ENCODE measurements around the gene LEMD2. TPM values are rescaled to one million over a fixed set of nuclear protein-coding genes. Genes with fewer than 3 reads are reported as not detected.

The LEMD2 gene
- total and polyA plus RNA-seq, 7 donors = 21.3 to 63.3 (median 37.3) TPM

- 88 to 97% (median 92%) methylated on average over 13 of the region's 13 CpGs for WGBS, 3 donors
- no peaks in the 10 kb centered on the region for H3K27me3 ChIP-seq (ENCODE audit: insufficient read depth in 3 of 3, low read length in 2 of 3)
- no peaks in the 10 kb centered on the region for H3K9me3 ChIP-seq
- H3K4me1 ChIP-seq = peaks cover 6% of the 10 kb centered on the region
- H3K36me3 ChIP-seq (ENCODE audit: insufficient read depth in 1 of 2, low read depth in 1 of 2) = peaks cover 29 to 94% of the 10 kb centered on the region in 2 donors
- DNase-seq (no peak), ATAC-seq (no peak)
- H3K4me3 ChIP-seq = no peak overlapping the region
- intact Hi-C loops (cut with DNase I) = no loop called here
- TF ChIP-seq, protein P1, sequence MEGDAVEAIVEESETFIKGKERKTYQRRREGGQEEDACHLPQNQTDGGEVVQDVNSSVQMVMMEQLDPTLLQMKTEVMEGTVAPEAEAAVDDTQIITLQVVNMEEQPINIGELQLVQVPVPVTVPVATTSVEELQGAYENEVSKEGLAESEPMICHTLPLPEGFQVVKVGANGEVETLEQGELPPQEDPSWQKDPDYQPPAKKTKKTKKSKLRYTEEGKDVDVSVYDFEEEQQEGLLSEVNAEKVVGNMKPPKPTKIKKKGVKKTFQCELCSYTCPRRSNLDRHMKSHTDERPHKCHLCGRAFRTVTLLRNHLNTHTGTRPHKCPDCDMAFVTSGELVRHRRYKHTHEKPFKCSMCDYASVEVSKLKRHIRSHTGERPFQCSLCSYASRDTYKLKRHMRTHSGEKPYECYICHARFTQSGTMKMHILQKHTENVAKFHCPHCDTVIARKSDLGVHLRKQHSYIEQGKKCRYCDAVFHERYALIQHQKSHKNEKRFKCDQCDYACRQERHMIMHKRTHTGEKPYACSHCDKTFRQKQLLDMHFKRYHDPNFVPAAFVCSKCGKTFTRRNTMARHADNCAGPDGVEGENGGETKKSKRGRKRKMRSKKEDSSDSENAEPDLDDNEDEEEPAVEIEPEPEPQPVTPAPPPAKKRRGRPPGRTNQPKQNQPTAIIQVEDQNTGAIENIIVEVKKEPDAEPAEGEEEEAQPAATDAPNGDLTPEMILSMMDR (IDR thresholded peaks at IDR 0.05) = no peak
- no peak overlapping the region for H3K27ac ChIP-seq
These were observed 12.2 kb downstream of the LEMD2 start for GRCh38 chr6:33776764-33777163.

- DNase-seq (no peak), ATAC-seq (no peak)
- no peaks in the 10 kb centered on the region for H3K9me3 ChIP-seq
- no peak overlapping the region for H3K27ac ChIP-seq
- TF ChIP-seq, protein P1 (IDR thresholded peaks at IDR 0.05) = no peak
- H3K36me3 ChIP-seq (ENCODE audit: insufficient read depth in 1 of 2, low read depth in 1 of 2) = peaks cover 29 to 89% of the 10 kb centered on the region in 2 donors
- intact Hi-C loops (cut with DNase I) = no loop called here
- H3K27me3 ChIP-seq (ENCODE audit: insufficient read depth in 3 of 3, low read length in 2 of 3) = no peaks in the 10 kb centered on the region
- H3K4me3 ChIP-seq = no peak overlapping the region
- 86 to 89% (median 89%) methylated on average over 4 of the region's 4 CpGs for WGBS, 3 donors
- peaks cover 12% of the 10 kb centered on the region for H3K4me1 ChIP-seq
These were observed 12.7 kb downstream of the LEMD2 start for GRCh38 chr6:33776186-33776585.

GRCh38 chr6:33774774-33775173 is 14.2 kb downstream of the LEMD2 start:
- Histone ChIP-seq H3K4me1 (peaks cover 23% of the 10 kb centered on the region), H3K27ac (no peak overlapping the region), H3K27me3 (ENCODE audit: insufficient read depth in 3 of 3, low read length in 2 of 3) (no peaks in the 10 kb centered on the region), H3K4me3 (no peak overlapping the region), H3K36me3 (ENCODE audit: insufficient read depth in 1 of 2, low read depth in 1 of 2) (peaks cover 29 to 75% of the 10 kb centered on the region in 2 donors), H3K9me3 (no peaks in the 10 kb centered on the region)
- ATAC-seq (no peak), DNase-seq (no peak)
- TF ChIP-seq, protein P1 (IDR thresholded peaks at IDR 0.05) = no peak
- intact Hi-C loops (cut with DNase I) = loop anchor here in 1 of 2 donors (5.0 kb wide), 3 partner anchors 187 to 378 kb away; no protein-coding TSS in a partner anchor
- 93 to 98% (median 96%) methylated on average over 3 of the region's 3 CpGs for WGBS, 3 donors

DNA sequence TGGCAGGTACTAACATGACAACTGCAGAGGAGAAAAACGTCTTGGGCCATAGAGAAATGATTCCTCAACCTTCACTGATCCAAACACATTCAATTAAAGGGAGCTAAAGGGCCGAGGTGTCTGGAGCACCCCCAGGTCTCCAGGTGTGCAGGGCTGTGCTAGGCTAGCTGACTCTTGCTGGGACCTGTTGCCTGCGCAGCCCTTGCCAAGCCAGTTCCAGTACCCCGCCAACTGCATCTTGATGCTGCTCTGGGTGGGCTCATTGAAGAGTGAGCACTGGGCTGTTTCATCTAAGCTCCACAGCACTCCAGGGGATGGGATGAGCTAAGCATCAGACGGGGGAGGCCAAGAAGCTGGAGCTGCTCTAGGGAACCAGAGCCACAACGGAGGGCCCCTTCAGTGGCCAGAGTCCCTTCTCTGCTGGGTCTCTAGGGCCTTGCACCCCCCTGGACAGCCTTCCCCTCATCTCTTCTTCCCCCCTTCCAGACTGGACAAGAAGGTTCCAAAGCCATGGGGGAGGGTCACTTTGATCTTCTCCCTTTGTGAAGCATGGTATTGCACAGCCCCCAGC is 15.9 kb downstream of the LEMD2 start:
- TF ChIP-seq, protein P1 (IDR thresholded peaks at IDR 0.05) = no peak
- Histone ChIP-seq H3K27me3 (ENCODE audit: insufficient read depth in 3 of 3, low read length in 2 of 3) (no peaks in the 10 kb centered on the region), H3K4me1 (peaks cover 23% of the 10 kb centered on the region), H3K4me3 (no peak overlapping the region), H3K9me3 (no peaks in the 10 kb centered on the region), H3K27ac (no peak overlapping the region), H3K36me3 (ENCODE audit: insufficient read depth in 1 of 2, low read depth in 1 of 2) (peaks cover 19 to 57% of the 10 kb centered on the region in 2 donors)
- DNase-seq (no peak), ATAC-seq (no peak)
- WGBS, 3 donors = 74 to 79% (median 76%) methylated on average over 6 of the region's 6 CpGs
- intact Hi-C loops (cut with DNase I) = loop anchor here (2.0 to 5.0 kb wide), 4 partner anchors 186 to 382 kb away; no protein-coding TSS in a partner anchor

Data from psoas muscle (tissue), 8 donors.